Heart right ventricle (tissue), 16 donors: ENCODE results near the gene HGFAC. TPM values are rescaled to one million over a fixed set of nuclear protein-coding genes. Genes with fewer than 3 reads are reported as not detected.

Experiments
- ATAC-seq, 8 donors: fragments of 200-7000 bp; cut with Tn5 transposase; one replicate each; pipeline ENCODE4 v1.9.1; 2020; ENCODE audit warnings: mild to moderate bottlenecking in 8 of 8, moderate library complexity in 8 of 8, moderate number of reproducible peaks in 1 of 8
- DNase-seq, 2 donors: peaks; one replicate each; pipeline ENCODE4 v3.0.0-alpha.2; 2020
- H3K27ac ChIP-seq, 10 donors: fragments of 200-600 bp; sonication (generic) in 2 of 10; one replicate each; pipeline versions ENCODE4 v1.5.0 to v1.8.0; 2020 to 2022; ENCODE audit warnings: mild to moderate bottlenecking in 3 of 10
- H3K27me3 ChIP-seq, 7 donors: fragments of 200-600 bp; one replicate each; pipeline ENCODE4 v1.8.0; 2021 to 2022; ENCODE audit warnings: mild to moderate bottlenecking in 2 of 7
- H3K36me3 ChIP-seq, 9 donors: fragments of 200-600 bp; sonication (generic) in 1 of 9; one replicate each; pipeline versions ENCODE4 v1.5.0 to v1.8.0; 2020 to 2022; ENCODE audit warnings: mild to moderate bottlenecking in 2 of 9
- H3K4me1 ChIP-seq, 9 donors: fragments of 200-600 bp; sonication (generic) in 1 of 9; one replicate each; pipeline versions ENCODE4 v1.5.0 to v1.8.0; 2020 to 2022; ENCODE audit warnings: mild to moderate bottlenecking in 4 of 9
- H3K4me3 ChIP-seq, 10 donors: fragments of 200-600 bp; sonication (generic) in 2 of 10; one replicate each; pipeline versions ENCODE4 v1.5.0 to v1.8.0; 2020 to 2022; ENCODE audit warnings: mild to moderate bottlenecking in 7 of 10, moderate library complexity in 2 of 10
- H3K9me3 ChIP-seq, 11 donors: fragments of 200-600 bp in 10 of 11; sonication (generic) in 2 of 11; one replicate each; pipeline versions ENCODE4 v1.5.0 to v1.8.0; 2013 to 2022; ENCODE audit warnings: mild to moderate bottlenecking in 2 of 11, control low read depth in 1 of 11, moderate library complexity in 1 of 11
- CTCF ChIP-seq, 9 donors: fragments of 200-600 bp; sonication (generic) in 2 of 9; IDR thresholded peaks; one replicate each; pipeline versions ENCODE4 v1.5.0 to v1.8.0; 2021 to 2022; ENCODE audit warnings: antibody characterized with exemption in 9 of 9, mild to moderate bottlenecking in 5 of 9, moderate library complexity in 1 of 9
- WGBS, 2 donors: extraction: QIAGEN DNeasy Blood & Tissue Kit; methylation state at CpG; one replicate each; pipeline ENCODE4 v1.1.7; 2013; ENCODE audit warnings: inconsistent platforms in 1 of 2; 5-methylcytosine and 5-hydroxymethylcytosine counted together
- intact Hi-C, 10 donors: fragments of 100-400 bp; cut with DNase I; formaldehyde crosslinking; loops; one replicate each; pipeline versions ENCODE4 v1.11.1 to v1.14.2; 2022
- polyA plus RNA-seq, 2 donors: library from polyadenylated mRNA; stranded (reverse); fragments of 200-250 nt; gene quantifications; one replicate each; pipeline ENCODE4 v1.2.3, GENCODE V29; 2013
- total RNA-seq, 10 donors: library from RNA; stranded (reverse); fragmentation: NEBNext Ultra II Directional in 3 of 10; extraction: Animal tissue kit (Norgen Biotek cat#: 25700) in 3 of 10; gene quantifications; one replicate each; pipeline versions ENCODE4 v1.2.1 to v1.2.4, GENCODE V29; 2021 to 2023
- donor health status: Arrhythmogenic right ventricular cardiomyopathy.
- donor health status: ischemic (EF 13 %, LVEDD 7.1; RV severe dilation, severe dysfunction).
- donor health status: healthy with polysubstance abuse.
- donor health status: DM: no; HTN: yes; CAD: no.
- donor health status: DM: no; HTN: no; CAD: no.
- donor health status: ischemic (EF 25% LVEDD 6.9; RV normal size, moderate dysfunction).
- donor health status: ischemic (EF 25% LVEDD 5.7; RV mildly dilated, moderate dysfunction).
- donor health status: healthy.
- donor health status: DM: yes; HTN: yes; CAD: no.
- donor health status: Ischemic cardiomyopathy.
- donor health status: ischemic (EF 35%, LVEDD 5.7; RV mildly dilated, moderate dysfunction).
- donor health status: nonischemic (EF 11% LVEDD 7.7; RV severe dilation, severe dysfunction).
- donor health status: DM: yes; HTN: yes; CAD: no.
- donor health status: PGD.
- donor health status: ischemic (EF 29% LVEDD 5.4; RV normal size, mild dysfunction).
- donor health status: nonischemic (EF 23%, LVEDD 6.1; RV moderate dilation, normal function).

HGFAC gene
- total and polyA plus RNA-seq, 12 donors, result 0.15 to 1.1 (median 0.45) TPM; not detected in 4

DNA sequence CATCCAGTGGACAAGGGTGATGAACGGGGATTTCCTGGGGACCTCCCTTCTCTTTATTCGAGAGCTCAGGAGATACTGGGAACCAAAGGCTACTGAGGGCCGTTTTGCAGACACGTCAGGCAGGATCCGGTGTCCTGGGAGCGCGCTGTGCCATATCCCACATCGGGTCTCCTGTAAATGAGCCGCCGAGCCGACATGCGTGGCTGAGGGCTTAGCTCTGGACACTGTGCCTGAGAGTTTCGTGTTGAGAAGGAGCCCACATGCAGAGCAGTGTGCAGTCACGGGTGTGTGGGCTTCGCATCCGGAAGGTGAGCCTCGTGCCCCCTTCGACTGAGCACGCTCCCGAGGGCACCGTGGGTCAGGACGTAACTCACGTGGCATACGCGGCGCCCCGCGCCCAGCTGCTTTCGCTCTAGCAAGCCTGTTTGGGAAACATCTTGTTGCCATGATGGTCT is 28.5 kb upstream of the HGFAC start:
- WGBS, 2 donors, result 95% methylated on average over 29 of the region's 29 CpGs
- H3K4me3 ChIP-seq, result no peak overlapping the region
- H3K27ac ChIP-seq, result no peak overlapping the region
- intact Hi-C loops, result no loop called here
- H3K4me1 ChIP-seq, result peaks cover 0 to 4% (median 0%) of the 10 kb centered on the region in 9 donors
- H3K9me3 ChIP-seq, result no peaks in the 10 kb centered on the region
- no peak for ATAC-seq
- DNase-seq, result no peak
- H3K36me3 ChIP-seq, result peaks cover 0 to 32% (median 5%) of the 10 kb centered on the region in 9 donors
- TF ChIP-seq CTCF (IDR thresholded peaks at IDR 0.05), result no peak
- H3K27me3 ChIP-seq, result no peaks in the 10 kb centered on the region

DNA sequence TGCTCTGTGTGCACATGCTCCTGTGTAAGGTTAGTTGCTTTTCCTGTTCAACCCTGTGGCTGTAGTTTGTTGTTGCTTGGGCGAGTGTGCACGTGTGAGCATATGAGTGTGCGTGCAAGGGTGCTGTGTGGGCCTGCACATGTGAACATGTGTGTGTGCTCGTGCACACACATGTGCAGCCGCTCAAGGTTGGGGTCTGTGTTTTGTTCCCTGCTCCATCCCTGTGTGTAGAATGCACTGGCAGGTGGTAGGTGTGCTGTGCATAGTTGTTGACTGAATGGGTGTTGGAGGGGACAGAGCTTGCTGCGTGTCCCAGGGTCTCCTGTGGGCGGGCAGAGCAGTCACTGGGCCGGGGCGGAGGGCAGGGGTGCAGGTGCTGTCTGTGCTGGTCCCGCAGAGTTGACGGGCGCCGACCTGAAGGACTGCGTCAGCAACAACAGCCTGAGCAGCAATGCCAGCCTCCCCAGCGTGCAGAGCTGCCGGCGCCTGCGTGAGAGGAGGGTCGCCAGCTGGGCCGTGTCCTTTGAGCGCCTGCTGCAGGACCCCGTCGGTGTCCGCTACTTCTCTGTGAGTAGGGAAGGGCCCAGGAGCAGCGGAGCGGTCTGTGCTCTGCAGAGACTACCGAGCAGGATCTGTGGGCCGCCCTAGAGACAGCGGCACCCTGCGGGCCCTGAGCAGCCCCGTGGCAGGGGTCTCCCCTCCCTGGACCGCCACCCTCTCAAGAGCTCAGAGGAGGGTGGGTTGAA is 27.9 kb upstream of the HGFAC start:
- intact Hi-C loops, result no loop called here
- H3K4me1 ChIP-seq, result peaks cover 0 to 4% (median 0%) of the 10 kb centered on the region in 9 donors
- H3K36me3 ChIP-seq, result peaks cover 0 to 37% (median 5%) of the 10 kb centered on the region in 9 donors
- no peaks in the 10 kb centered on the region for H3K27me3 ChIP-seq
- ATAC-seq, result peak in 1 of 8 donors; percentile 10
- no peak overlapping the region for H3K27ac ChIP-seq
- H3K4me3 ChIP-seq, result no peak overlapping the region
- 89 to 95% methylated on average over 30 to 32 of the region's 32 CpGs for WGBS, 2 donors
- H3K9me3 ChIP-seq, result no peaks in the 10 kb centered on the region
- TF ChIP-seq CTCF (IDR thresholded peaks at IDR 0.05), result no peak
- peak in 1 of 2 donors; percentile 10 for DNase-seq

GRCh38 chr4:3414421-3415279 is 27.1 kb upstream of the HGFAC start:
- ATAC-seq (peak in 1 of 8 donors; percentile 37), DNase-seq (no peak)
- intact Hi-C loops, result no loop called here
- Histone ChIP-seq H3K36me3 (peaks cover 0 to 44% (median 5%) of the 10 kb centered on the region in 9 donors), H3K27ac (no peak overlapping the region), H3K9me3 (no peaks in the 10 kb centered on the region), H3K4me1 (peaks cover 0 to 4% (median 0%) of the 10 kb centered on the region in 9 donors), H3K4me3 (no peak overlapping the region), H3K27me3 (no peaks in the 10 kb centered on the region)
- WGBS, 2 donors, result 90 to 93% methylated on average over 37 of the region's 37 CpGs
- no peak for TF ChIP-seq CTCF (IDR thresholded peaks at IDR 0.05)

DNA sequence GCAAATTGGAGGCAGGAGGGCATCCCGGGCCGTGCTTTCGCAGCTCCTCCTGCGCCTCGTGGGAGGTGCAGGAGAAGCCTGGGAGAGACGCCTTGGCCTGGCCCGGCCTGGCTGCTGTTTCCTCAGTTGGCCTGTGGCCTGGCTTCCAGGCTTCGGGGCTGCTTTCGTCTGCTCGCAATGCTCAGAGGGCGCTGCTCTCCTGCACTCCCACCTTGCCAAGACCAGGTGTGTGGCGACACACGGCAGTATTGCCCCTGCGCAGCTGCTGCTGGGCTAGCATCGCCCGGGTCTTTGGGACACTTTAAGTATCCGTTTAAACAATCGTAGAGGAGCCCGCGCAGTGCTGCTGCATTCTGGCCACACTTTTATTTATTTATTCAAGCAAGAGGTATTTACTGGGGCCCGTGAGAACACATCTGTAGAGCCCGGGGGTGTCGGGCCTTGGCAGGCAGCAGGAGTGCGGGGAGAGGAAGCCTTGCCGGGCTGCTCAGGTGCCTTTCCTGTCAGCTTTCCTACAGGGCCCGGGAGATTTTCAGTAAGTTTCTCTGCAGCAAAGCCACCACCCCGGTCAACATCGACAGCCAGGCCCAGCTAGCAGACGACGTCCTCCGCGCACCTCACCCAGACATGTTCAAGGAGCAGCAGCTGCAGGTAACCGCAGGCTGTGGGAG is 26.2 kb upstream of the HGFAC start:
- 90 to 94% methylated on average over 33 of the region's 33 CpGs for WGBS, 2 donors
- TF ChIP-seq CTCF (IDR thresholded peaks at IDR 0.05), result no peak
- no peaks in the 10 kb centered on the region for H3K9me3 ChIP-seq
- no peak overlapping the region for H3K4me3 ChIP-seq
- peaks cover 0 to 52% (median 5%) of the 10 kb centered on the region in 9 donors for H3K36me3 ChIP-seq
- H3K27ac ChIP-seq, result no peak overlapping the region
- intact Hi-C loops, result no loop called here
- ATAC-seq (no peak), DNase-seq (peak in 1 of 2 donors; percentile 7)
- H3K27me3 ChIP-seq, result no peaks in the 10 kb centered on the region
- H3K4me1 ChIP-seq, result peaks cover 0 to 4% (median 0%) of the 10 kb centered on the region in 9 donors
